SK-N-SH (cell line): Measurements from ENCODE around the gene AHSG. TPM values are rescaled to one million over a fixed set of nuclear protein-coding genes. Genes with fewer than 3 reads are reported as not detected.

Experiments used
- CTCF ChIA-PET: fragments of 300-600, 350-600 bp; formaldehyde crosslinking; extraction: SDS; loops from one replicate; lab custom pipeline; 2021; lab: Yijun Ruan, JAX
- POLR2A ChIA-PET: fragments of 350-600 bp; sonication (Branson Sonifier 250); formaldehyde crosslinking; extraction: SDS; loops from one replicate; lab custom pipeline; 2020; ENCODE audit warnings: antibody characterized with exemption, inconsistent platforms; lab: Yijun Ruan, JAX
- DNase-seq: peaks from one replicate; pipeline ENCODE4 v3.0.0; 2012
- H2AFZ ChIP-seq: fragments of 200-600 bp; sonication (generic); 2 replicates; pipeline ENCODE4 v1.8.1; 2016; ENCODE audit warnings: antibody characterized with exemption, mild to moderate bottlenecking, low read depth
- H3F3A ChIP-seq: fragments of 200-600 bp; sonication (generic); replicated peaks from 2 replicates; pipeline ENCODE3; 2016; ENCODE audit warnings: antibody characterized with exemption, mild to moderate bottlenecking; ENCODE audit not compliant: insufficient read depth
- H3K27ac ChIP-seq, 2 experiments: fragments of 200-500 bp in 1 of 2; fragments of 200-600 bp in 1 of 2; sonication (Bioruptor generic) in 1 of 2; sonication (generic), shearing (Covaris generic) in 1 of 2; 2 replicates each; pipeline versions ENCODE4 v1.5.1 to v1.6.1; 2014 to 2016; ENCODE audit warnings: low read depth in 2 of 2, inconsistent platforms in 1 of 2, low read length in 1 of 2, mild to moderate bottlenecking in 1 of 2, mixed read lengths in 1 of 2
- H3K27me3 ChIP-seq: fragments of 200-600 bp; sonication (generic), shearing (Covaris generic); 2 replicates; pipeline ENCODE4 v1.6.1; 2016; ENCODE audit warnings: mixed run types; ENCODE audit not compliant: insufficient read depth
- H3K36me3 ChIP-seq, 2 experiments: fragments of 200-500 bp in 1 of 2; fragments of 200-600 bp in 1 of 2; sonication (Bioruptor generic) in 1 of 2; sonication (generic) in 1 of 2; replicated peaks in 1 of 2; 2 replicates each; pipeline versions ENCODE3 to v1.5.1; 2014 to 2016; ENCODE audit warnings: low read length in 1 of 2, mild to moderate bottlenecking in 1 of 2; ENCODE audit not compliant: insufficient read depth in 2 of 2, control insufficient read depth in 1 of 2
- H3K4me1 ChIP-seq, 2 experiments: fragments of 200-500 bp in 1 of 2; fragments of 200-600 bp in 1 of 2; sonication (Bioruptor generic) in 1 of 2; sonication (generic), shearing (Covaris generic) in 1 of 2; 2 replicates each; pipeline versions ENCODE4 v1.5.1 to v1.6.1; 2014 to 2016; ENCODE audit warnings: low read depth in 1 of 2, low read length in 1 of 2, mixed run types in 1 of 2; ENCODE audit not compliant: insufficient read depth in 2 of 2, control insufficient read depth in 1 of 2
- H3K4me2 ChIP-seq: fragments of 200-600 bp; sonication (generic), shearing (Covaris generic); 2 replicates; pipeline ENCODE4 v1.6.1; 2017; ENCODE audit warnings: mixed run types
- H3K4me3 ChIP-seq, 2 experiments: fragments of 200-500 bp in 1 of 2; fragments of 200-600 bp in 1 of 2; sonication (Bioruptor generic) in 1 of 2; sonication (generic), shearing (Covaris generic) in 1 of 2; 2 replicates each; pipeline versions ENCODE4 v1.5.1 to v1.8.1; 2014 to 2016; ENCODE audit warnings: low read depth in 2 of 2, inconsistent platforms in 1 of 2, low read length in 1 of 2, mild to moderate bottlenecking in 1 of 2, mixed read lengths in 1 of 2, moderate library complexity in 1 of 2
- H3K79me2 ChIP-seq: fragments of 200-600 bp; sonication (generic); 2 replicates; pipeline ENCODE4 v1.8.1; 2017; ENCODE audit warnings: mild to moderate bottlenecking; ENCODE audit not compliant: insufficient read depth
- H3K9ac ChIP-seq: fragments of 200-600 bp; sonication (generic); 2 replicates; pipeline ENCODE4 v1.6.1; 2017; ENCODE audit warnings: mixed run types
- H3K9me2 ChIP-seq: fragments of 200-600 bp; sonication (generic); 2 replicates; pipeline ENCODE4 v1.6.1; 2017; ENCODE audit warnings: mixed run types
- H3K9me3 ChIP-seq: fragments of 200-600 bp; sonication (generic); 2 replicates; pipeline ENCODE4 v1.6.1; 2017; ENCODE audit warnings: mixed run types, mild to moderate bottlenecking, moderate library complexity
- H4K20me1 ChIP-seq: fragments of 200-600 bp; sonication (generic); 2 replicates; pipeline ENCODE4 v1.6.1; 2017; ENCODE audit warnings: mild to moderate bottlenecking, mixed run types; ENCODE audit not compliant: insufficient read depth
- CHD2 ChIP-seq: fragments of 150-350 bp; IDR thresholded peaks from 2 replicates; pipeline ENCODE4 v1.6.1; 2018; ENCODE audit warnings: low read length; ENCODE audit not compliant: partially characterized antibody
- ELF1 ChIP-seq: IDR thresholded peaks from 2 replicates; pipeline ENCODE4 v1.4.0; 2012
- EP300 ChIP-seq, 2 experiments: IDR thresholded peaks; 2 replicates each; pipeline versions ENCODE4 v1.4.0 to v1.6.1; 2012; ENCODE audit warnings: borderline replicate concordance in 1 of 2, low read depth in 1 of 2, low read length in 1 of 2
- EZH2phosphoT487 ChIP-seq: fragments of 200-600 bp; sonication (generic); IDR thresholded peaks from 2 replicates; pipeline ENCODE4 v1.6.1; 2017; ENCODE audit warnings: low read depth, mixed run types, mild to moderate bottlenecking, antibody characterized with exemption, moderate library complexity, borderline replicate concordance
- FOXM1 ChIP-seq: IDR thresholded peaks from 2 replicates; pipeline ENCODE4 v1.4.0; 2012; ENCODE audit warnings: low read depth, mild to moderate bottlenecking
- JUND ChIP-seq: IDR thresholded peaks from 2 replicates; pipeline ENCODE4 v1.4.0; 2012
- MEF2A ChIP-seq: IDR thresholded peaks from 2 replicates; pipeline ENCODE4 v1.4.0; 2012; ENCODE audit warnings: low read depth, borderline replicate concordance
- NFIC ChIP-seq: IDR thresholded peaks from 2 replicates; pipeline ENCODE4 v1.4.0; 2012; ENCODE audit warnings: borderline replicate concordance
- NRF1 ChIP-seq: IDR thresholded peaks from 2 replicates; pipeline ENCODE4 v1.6.1; 2012; ENCODE audit warnings: low read depth, mild to moderate bottlenecking, low read length
- POLR2AphosphoS5 ChIP-seq: IDR thresholded peaks from 2 replicates; pipeline ENCODE4 v1.6.1; 2012; ENCODE audit warnings: low read depth, low read length
- RFX5 ChIP-seq: IDR thresholded peaks from 2 replicates; pipeline ENCODE4 v1.6.1; 2012; ENCODE audit warnings: mild to moderate bottlenecking, improper control_type of control experiment, low read length
- RXRA ChIP-seq: IDR thresholded peaks from 2 replicates; pipeline ENCODE4 v1.4.0; 2012; ENCODE audit warnings: low read depth, mild to moderate bottlenecking, borderline replicate concordance
- USF2 ChIP-seq: fragments of 150-350 bp; IDR thresholded peaks from 2 replicates; pipeline ENCODE4 v1.6.1; 2017; ENCODE audit warnings: antibody characterized with exemption, low read length, low read depth, borderline replicate concordance
- WGBS: methylation state at CpG from one replicate; pipeline ENCODE4 v1.1.6; 2017; ENCODE audit warnings: low lambda C conversion rate; 5-methylcytosine and 5-hydroxymethylcytosine counted together
- polyA plus RNA-seq, 3 experiments: library from polyadenylated mRNA; depleted of rRNA; stranded (reverse); fragments of >200 nt; gene quantifications; 2 replicates each; pipeline ENCODE4 v1.2.3, GENCODE V29; 2012
- TF ChIP-seq, protein P1 (sequence below): IDR thresholded peaks from 2 replicates; pipeline ENCODE4; 2012
- TF ChIP-seq, protein P2 (sequence below): fragments of 200-600 bp; sonication (generic); IDR thresholded peaks from 2 replicates; pipeline ENCODE4 v1.6.1; 2017; ENCODE audit warnings: antibody characterized with exemption, mild to moderate bottlenecking, moderate library complexity
- TF ChIP-seq, protein P3 (sequence below): IDR thresholded peaks from 2 replicates; pipeline ENCODE4 v1.4.0; 2012; ENCODE audit warnings: low read depth, borderline replicate concordance
- TF ChIP-seq, protein P4 (sequence below): IDR thresholded peaks from 2 replicates; pipeline ENCODE4 v1.4.0; 2012; ENCODE audit warnings: low read depth, borderline replicate concordance

The AHSG gene
- polyA plus RNA-seq, 1 of the 3 experiments (the other 2 are of a cell fraction), result not detected

DNA sequence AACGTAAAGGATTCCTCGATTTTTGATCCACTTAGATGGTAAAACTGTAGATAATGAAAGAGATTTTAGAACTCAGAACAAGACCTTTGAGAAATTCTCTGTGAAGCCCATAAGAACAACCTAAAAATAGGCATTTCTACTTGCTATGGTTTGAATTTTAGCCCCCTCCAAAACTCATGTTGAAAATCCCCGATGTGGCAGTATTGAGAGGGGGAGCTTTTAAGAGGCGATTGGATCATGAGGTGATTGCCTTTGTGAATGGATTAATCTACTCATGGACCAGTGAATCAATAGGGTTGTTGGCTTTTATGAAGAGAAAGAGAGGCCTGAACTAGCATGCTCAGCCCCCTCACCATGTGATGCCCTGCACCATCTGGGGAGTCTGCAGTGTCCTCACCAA is 20.2 kb upstream of the AHSG start:
- ChIA-PET POLR2A (no interaction called here), CTCF (interaction anchor here (0.8 to 17.4 kb wide), 2 partner anchors 22 to 229 kb away, joined by 3 to 167 read pairs; partner anchors contain the start of gene AHSG)
- TF ChIP-seq NRF1 (no peak), NFIC (no peak), USF2 (no peak), POLR2AphosphoS5 (no peak)
- TF ChIP-seq, protein P1, sequence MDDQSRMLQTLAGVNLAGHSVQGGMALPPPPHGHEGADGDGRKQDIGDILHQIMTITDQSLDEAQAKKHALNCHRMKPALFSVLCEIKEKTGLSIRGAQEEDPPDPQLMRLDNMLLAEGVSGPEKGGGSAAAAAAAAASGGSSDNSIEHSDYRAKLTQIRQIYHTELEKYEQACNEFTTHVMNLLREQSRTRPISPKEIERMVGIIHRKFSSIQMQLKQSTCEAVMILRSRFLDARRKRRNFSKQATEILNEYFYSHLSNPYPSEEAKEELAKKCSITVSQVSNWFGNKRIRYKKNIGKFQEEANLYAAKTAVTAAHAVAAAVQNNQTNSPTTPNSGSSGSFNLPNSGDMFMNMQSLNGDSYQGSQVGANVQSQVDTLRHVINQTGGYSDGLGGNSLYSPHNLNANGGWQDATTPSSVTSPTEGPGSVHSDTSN, result no peak
- H4K20me1 ChIP-seq, result no peaks in the 10 kb centered on the region
- H3K27me3 ChIP-seq, result no peaks in the 10 kb centered on the region
- H3K4me1 ChIP-seq, result no peaks in the 10 kb centered on the region
- H3F3A ChIP-seq, result no peaks in the 10 kb centered on the region
- no peak for DNase-seq
- H3K4me3 ChIP-seq, result no peak overlapping the region
- no peaks in the 10 kb centered on the region for H3K79me2 ChIP-seq
- no peaks in the 10 kb centered on the region for H3K9me3 ChIP-seq
- H3K36me3 ChIP-seq, result no peaks in the 10 kb centered on the region
- no peak overlapping the region for H3K9ac ChIP-seq
- H2AFZ ChIP-seq, result no peak overlapping the region
- H3K4me2 ChIP-seq, result no peak overlapping the region
- no peaks in the 10 kb centered on the region for H3K9me2 ChIP-seq
- H3K27ac ChIP-seq, result no peak overlapping the region
- 75% methylated on average over 4 of the region's 4 CpGs for WGBS

DNA sequence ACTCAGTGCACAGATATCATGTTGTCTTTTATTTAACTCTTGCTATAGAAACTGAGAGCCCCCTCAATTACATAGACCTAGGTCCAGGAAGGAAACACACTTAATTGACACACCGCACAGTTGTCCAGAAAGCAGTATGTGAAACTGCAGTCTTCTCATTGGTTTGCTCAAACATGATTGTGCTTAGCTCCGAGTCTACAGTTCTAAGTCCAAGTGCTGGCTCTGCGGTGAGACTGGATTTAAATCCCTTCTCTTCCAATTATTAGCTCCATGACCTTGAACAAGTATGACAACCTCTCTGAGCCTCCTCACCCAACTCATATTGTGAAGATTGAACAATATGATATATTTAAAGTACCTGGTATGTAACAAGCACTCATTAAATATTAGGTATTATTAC is 19.0 kb upstream of the AHSG start:
- H3K79me2 ChIP-seq, result no peaks in the 10 kb centered on the region
- no peak overlapping the region for H2AFZ ChIP-seq
- H3K4me1 ChIP-seq, result no peaks in the 10 kb centered on the region
- no peaks in the 10 kb centered on the region for H3F3A ChIP-seq
- 70% methylated on average over 3 of the region's 3 CpGs for WGBS
- H3K36me3 ChIP-seq, result no peaks in the 10 kb centered on the region
- no peak overlapping the region for H3K9ac ChIP-seq
- H3K4me2 ChIP-seq, result no peak overlapping the region
- H4K20me1 ChIP-seq, result no peaks in the 10 kb centered on the region
- no peak overlapping the region for H3K4me3 ChIP-seq
- H3K27me3 ChIP-seq, result no peaks in the 10 kb centered on the region
- POLR2A ChIA-PET, result no interaction called here
- no peak for DNase-seq
- no peaks in the 10 kb centered on the region for H3K9me2 ChIP-seq
- CTCF ChIA-PET, result interaction anchor here (17.4 kb wide), 1 partner anchor 21 kb away, joined by 167 read pairs; the partner anchor contains the start of gene AHSG
- H3K27ac ChIP-seq, result no peak overlapping the region
- no peaks in the 10 kb centered on the region for H3K9me3 ChIP-seq
- TF ChIP-seq MEF2A, result no peak
- TF ChIP-seq EP300 (IDR thresholded peaks at IDR 0.05; ENCODE audit: borderline replicate concordance in 1 of 2, low read depth in 1 of 2, low read length in 1 of 2), result no peak
- no peak for TF ChIP-seq RXRA
- no peak for TF ChIP-seq EZH2phosphoT487
- no peak for TF ChIP-seq CHD2
- TF ChIP-seq, protein P1, result no peak
- TF ChIP-seq, protein P2, sequence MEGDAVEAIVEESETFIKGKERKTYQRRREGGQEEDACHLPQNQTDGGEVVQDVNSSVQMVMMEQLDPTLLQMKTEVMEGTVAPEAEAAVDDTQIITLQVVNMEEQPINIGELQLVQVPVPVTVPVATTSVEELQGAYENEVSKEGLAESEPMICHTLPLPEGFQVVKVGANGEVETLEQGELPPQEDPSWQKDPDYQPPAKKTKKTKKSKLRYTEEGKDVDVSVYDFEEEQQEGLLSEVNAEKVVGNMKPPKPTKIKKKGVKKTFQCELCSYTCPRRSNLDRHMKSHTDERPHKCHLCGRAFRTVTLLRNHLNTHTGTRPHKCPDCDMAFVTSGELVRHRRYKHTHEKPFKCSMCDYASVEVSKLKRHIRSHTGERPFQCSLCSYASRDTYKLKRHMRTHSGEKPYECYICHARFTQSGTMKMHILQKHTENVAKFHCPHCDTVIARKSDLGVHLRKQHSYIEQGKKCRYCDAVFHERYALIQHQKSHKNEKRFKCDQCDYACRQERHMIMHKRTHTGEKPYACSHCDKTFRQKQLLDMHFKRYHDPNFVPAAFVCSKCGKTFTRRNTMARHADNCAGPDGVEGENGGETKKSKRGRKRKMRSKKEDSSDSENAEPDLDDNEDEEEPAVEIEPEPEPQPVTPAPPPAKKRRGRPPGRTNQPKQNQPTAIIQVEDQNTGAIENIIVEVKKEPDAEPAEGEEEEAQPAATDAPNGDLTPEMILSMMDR, result no peak
- no peak for TF ChIP-seq ELF1
- TF ChIP-seq FOXM1, result no peak
- TF ChIP-seq, protein P3, sequence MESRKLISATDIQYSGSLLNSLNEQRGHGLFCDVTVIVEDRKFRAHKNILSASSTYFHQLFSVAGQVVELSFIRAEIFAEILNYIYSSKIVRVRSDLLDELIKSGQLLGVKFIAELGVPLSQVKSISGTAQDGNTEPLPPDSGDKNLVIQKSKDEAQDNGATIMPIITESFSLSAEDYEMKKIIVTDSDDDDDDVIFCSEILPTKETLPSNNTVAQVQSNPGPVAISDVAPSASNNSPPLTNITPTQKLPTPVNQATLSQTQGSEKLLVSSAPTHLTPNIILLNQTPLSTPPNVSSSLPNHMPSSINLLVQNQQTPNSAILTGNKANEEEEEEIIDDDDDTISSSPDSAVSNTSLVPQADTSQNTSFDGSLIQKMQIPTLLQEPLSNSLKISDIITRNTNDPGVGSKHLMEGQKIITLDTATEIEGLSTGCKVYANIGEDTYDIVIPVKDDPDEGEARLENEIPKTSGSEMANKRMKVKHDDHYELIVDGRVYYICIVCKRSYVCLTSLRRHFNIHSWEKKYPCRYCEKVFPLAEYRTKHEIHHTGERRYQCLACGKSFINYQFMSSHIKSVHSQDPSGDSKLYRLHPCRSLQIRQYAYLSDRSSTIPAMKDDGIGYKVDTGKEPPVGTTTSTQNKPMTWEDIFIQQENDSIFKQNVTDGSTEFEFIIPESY, result no peak
- TF ChIP-seq POLR2AphosphoS5, result no peak
- TF ChIP-seq, protein P4, sequence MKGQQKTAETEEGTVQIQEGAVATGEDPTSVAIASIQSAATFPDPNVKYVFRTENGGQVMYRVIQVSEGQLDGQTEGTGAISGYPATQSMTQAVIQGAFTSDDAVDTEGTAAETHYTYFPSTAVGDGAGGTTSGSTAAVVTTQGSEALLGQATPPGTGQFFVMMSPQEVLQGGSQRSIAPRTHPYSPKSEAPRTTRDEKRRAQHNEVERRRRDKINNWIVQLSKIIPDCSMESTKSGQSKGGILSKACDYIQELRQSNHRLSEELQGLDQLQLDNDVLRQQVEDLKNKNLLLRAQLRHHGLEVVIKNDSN, result no peak
- no peak for TF ChIP-seq JUND
- TF ChIP-seq RFX5, result no peak
